Non-pigmented ciliary epithelial cell (primary cell): ENCODE data around the gene AIFM2.
"Not testable (repeated sequence)": the region's sequence is repeated elsewhere in the genome, so short reads cannot be mapped to it uniquely, and the experiment has no call there.

Experiments
- DNase-seq: peaks from one replicate; pipeline ENCODE4 v3.0.0-alpha.2; 2010; ENCODE audit warnings: low read depth

Gene AIFM2

GRCh38 chr10:70132098-70133029 lies at the start of gene AIFM2:
Gene AIFM2, minus strand, starts transcription at chr10:70132825. Its CDS starts 8,741 bp downstream, at chr10:70124084.
- no peak for DNase-seq

GRCh38 chr10:70179209-70179608 lies 46.6 kb upstream of the AIFM2 start:
- DNase-seq = not testable (repeated sequence)

GRCh38 chr10:70178139-70178725 lies 45.6 kb upstream of the AIFM2 start:
- DNase-seq = no peak

GRCh38 chr10:70176441-70176840 lies 43.8 kb upstream of the AIFM2 start:
- no peak for DNase-seq

GRCh38 chr10:70175516-70175915 lies 42.9 kb upstream of the AIFM2 start:
- DNase-seq = no peak

DNA sequence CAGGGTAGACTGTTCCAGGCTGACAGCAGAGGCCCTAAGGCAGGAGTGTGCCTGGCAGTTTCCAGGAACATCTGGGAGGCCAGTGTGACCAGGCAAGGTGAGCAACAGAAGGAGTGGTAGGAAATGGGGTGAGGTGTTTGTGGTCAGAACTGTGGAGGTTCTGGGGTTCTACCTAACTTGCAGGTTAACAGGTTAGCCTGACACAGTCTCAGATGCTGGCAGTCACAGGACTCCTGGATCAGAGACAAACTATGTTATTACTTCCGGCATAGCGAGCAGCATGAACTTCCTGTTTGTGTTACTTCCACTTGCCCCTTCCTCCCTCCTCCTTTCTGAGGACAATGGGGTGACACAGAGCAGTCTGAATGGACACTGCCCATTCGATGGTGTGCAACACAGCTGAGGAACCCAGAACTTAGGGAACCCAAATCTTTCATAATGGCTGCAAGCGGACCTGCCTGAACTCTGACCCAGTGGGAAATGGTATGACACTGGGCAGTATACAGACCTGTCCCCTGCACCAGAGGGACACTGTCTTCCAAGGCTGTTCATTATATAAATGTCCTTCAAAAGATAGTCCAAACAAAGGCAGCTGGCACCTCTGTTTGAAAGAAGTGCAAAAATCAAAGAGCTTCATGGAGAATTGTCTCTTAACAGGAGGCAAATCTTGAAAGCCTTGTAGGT lies 41.6 kb upstream of the AIFM2 start:
- DNase-seq = no peak

GRCh38 chr10:70169649-70170364 lies 37.2 kb upstream of the AIFM2 start:
- no peak for DNase-seq

DNA sequence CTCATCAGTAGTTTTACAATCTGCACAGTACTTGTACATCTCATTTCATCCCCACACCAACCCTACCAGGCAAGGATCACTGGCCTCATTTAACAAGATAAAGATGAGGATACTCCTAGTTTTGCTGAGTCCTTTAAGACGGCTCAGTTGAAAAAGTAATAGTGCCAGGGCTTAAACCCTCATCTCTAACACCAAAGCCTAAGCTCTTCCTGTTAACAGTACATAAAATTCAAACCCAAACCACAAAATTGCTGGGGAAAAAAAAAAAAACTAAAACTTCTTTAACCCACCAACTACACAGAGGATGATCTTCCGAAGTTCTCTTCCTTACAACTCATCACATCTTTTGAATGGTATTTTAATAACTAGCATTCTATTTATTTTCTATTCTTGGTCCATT lies 36.4 kb upstream of the AIFM2 start:
- no peak for DNase-seq

DNA sequence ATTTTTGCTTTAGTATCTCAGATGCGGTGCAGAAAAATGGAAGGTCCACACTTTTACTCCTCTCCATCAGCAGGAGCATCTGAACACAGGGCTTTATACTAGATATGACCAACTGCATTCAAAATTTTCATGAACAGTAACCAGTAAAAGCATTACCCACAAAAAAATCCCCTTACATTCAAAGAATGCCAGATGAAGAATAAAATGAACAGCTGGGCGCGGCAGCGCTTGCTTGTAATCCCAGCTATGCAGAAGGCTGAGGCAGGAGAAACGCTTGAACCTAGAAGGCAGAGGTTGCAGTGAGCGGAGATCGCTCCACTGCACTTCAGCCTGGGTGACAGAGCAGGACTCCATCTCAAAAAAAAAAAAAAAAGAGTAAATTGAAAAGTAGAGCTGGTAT lies 34.6 kb upstream of the AIFM2 start:
- no peak for DNase-seq

DNA sequence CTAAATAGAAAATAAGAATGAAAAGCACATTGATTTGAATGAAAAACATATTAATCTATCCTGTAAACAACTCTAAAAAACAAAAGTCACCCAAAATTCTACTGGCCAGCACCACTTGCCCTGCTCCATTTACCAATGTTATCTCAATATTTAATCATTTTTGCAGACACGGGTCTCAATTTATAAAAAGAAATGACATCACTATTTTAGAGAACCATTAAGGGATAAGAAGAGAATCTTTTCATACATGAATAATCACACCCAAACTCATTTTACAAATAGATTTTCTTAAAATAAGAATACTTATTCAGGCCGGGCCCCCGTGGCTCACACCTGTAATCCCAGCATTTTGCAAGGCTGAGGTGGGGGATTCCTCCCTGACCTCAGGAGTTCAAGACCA lies 33.8 kb upstream of the AIFM2 start:
- DNase-seq = no peak

DNA sequence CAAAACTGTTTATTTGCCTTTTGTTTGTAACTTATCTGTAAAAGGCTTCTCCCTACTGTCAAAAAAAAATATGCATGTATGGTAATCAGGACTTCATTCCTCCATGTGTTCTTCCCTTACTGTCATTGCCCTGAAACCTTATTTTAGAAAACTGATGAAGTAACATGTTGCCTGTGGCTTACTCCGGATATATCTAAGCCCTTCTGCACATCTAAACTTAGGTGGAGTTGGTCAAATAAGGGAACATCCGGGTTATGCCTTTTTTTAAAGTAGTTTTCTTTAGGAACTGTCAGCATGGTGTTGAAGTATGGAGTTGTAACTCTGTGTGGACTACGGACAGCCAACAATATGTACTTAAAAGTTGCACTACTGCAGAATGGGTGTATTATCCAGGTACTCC lies 31.5 kb upstream of the AIFM2 start:
- DNase-seq = no peak

DNA sequence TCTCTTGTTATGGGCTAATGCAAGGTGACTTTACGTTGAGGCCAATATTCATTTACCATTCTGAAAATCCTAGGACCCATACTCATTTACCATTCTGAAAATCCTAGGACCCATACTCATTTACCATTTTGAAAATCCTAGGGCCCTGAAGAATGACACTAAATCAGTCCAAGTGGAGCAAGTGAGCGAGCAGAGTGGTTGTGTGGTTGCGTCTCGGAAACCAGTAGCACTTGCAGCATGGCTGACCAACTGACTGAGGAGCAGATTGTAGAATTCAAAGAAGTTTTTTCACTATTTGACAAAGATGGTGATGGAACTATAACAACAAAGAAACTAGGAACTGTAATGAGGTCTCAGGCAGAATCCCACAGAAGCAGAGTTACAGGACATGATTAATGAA lies 30.8 kb upstream of the AIFM2 start:
- DNase-seq = no peak

- no peak for DNase-seq
These were observed 30.2 kb upstream of the AIFM2 start for GRCh38 chr10:70162892-70163201.

- DNase-seq = no peak
These were observed 29.7 kb upstream of the AIFM2 start for GRCh38 chr10:70162151-70162891.

GRCh38 chr10:70160798-70161197 lies 28.2 kb upstream of the AIFM2 start:
- DNase-seq = no peak

GRCh38 chr10:70159366-70159765 lies 26.7 kb upstream of the AIFM2 start:
- not testable (repeated sequence) for DNase-seq

GRCh38 chr10:70158113-70158512 lies 25.5 kb upstream of the AIFM2 start:
- DNase-seq = no peak

DNA sequence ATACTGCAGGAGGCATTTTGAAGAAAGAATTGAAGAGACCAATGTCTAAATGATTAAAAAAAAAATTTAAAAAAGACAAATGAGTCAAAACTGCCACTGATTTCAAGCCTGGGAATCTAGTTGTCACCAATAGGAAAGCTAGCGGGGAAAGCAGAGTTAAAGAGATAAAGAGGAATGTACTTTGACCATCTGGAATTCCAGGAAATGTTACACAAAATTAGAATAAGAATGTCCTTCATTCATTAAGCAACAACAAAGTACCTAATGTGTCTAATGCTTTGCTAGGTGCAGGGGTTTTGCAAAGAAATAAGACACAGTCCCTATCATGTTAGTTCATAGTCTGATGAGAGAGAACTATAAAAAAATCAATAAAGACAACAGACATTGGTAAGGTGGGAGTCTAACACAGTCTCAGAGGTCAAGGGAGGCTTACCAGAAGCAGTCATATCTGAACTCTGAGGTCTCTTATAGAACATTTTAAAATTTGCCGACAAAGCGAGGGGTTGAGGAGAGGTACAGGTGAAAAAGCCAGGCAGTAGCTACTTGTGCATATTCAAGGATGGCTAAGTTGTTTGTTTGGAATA lies 22.7 kb upstream of the AIFM2 start:
- no peak for DNase-seq

DNA sequence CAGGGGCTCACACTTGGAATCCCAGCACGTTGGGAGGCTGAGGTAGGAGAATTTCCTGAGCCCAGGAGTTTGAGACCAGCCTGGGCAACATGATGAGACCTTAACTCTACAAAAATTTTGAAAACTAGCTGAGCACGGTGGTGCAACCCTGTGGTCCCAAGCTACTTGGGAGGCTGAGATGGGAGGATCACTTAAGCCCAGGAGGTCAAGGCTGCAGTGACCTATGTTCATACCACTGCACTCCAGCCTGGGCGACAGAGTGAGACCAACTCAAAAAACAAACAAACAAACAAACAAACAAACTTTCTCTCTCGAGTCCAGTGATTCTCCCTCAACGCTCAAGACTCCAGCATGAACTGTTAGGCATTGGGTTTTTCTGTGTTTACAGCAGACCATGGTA lies 15.9 kb upstream of the AIFM2 start:
- DNase-seq = no peak

GRCh38 chr10:70147259-70147625 lies 14.6 kb upstream of the AIFM2 start:
- no peak for DNase-seq

- DNase-seq = peak; percentile 91
These were observed 14.0 kb upstream of the AIFM2 start, which contains the start of gene TYSND1 for GRCh38 chr10:70146489-70147258. Gene TYSND1, minus strand, starts transcription at chr10:70146700. Its CDS starts 114 bp downstream, at chr10:70146586.
